NCI-H460 (cell line): ENCODE measurements around the gene C14orf93. TPM values are rescaled to one million over a fixed set of nuclear protein-coding genes. Genes with fewer than 3 reads are reported as not detected.
A peak's percentile ranks its signal among the peaks of the same experiment; 100 is the strongest.

Experiments
- DNase-seq: peaks from one replicate; pipeline ENCODE4 v3.0.0-alpha.2; 2016; ENCODE audit warnings: low read depth; ENCODE audit errors: extremely low read depth
- total RNA-seq: library from RNA; depleted of rRNA; stranded (reverse); fragments of >200 nt; shearing (Covaris generic); gene quantifications from 2 replicates; pipeline ENCODE4 v1.2.3, GENCODE V29; 2014

The C14orf93 gene
- total RNA-seq, 1 experiment from 2014 or later = 15.1 TPM

GRCh38 chr14:23045419-23046357 is 35.7 kb upstream of the C14orf93 start:
- DNase-seq = no peak

GRCh38 chr14:23044840-23045239 is 34.9 kb upstream of the C14orf93 start:
- DNase-seq = no peak

GRCh38 chr14:23043754-23044153 is 33.8 kb upstream of the C14orf93 start:
- no peak for DNase-seq

- DNase-seq = no peak
Observed at GRCh38 chr14:23043145-23043544, 33.2 kb upstream of the C14orf93 start.

GRCh38 chr14:23042162-23042965 is 32.4 kb upstream of the C14orf93 start, which contains the start of gene PSMB11:
Gene PSMB11 (plus strand): TSS chr14:23042212. CDS start chr14:23042226, 14 bp downstream.
- no peak for DNase-seq

GRCh38 chr14:23041729-23042128 is 31.8 kb upstream of the C14orf93 start:
- no peak for DNase-seq

- no peak for DNase-seq
Observed at GRCh38 chr14:23040100-23040499, 30.2 kb upstream of the C14orf93 start.

- DNase-seq = no peak
Observed at GRCh38 chr14:23035303-23036144, 25.6 kb upstream of the C14orf93 start.

- DNase-seq = peak; percentile 95
Observed at GRCh38 chr14:23034498-23035302, 24.8 kb upstream of the C14orf93 start, which contains the start of gene PSMB5. Gene PSMB5 (minus strand): TSS chr14:23034900. CDS start chr14:23034881, 19 bp downstream.

- DNase-seq = no peak
Observed at GRCh38 chr14:23033801-23034497, 24.0 kb upstream of the C14orf93 start.

- DNase-seq = no peak
Observed at GRCh38 chr14:23033251-23033727, 23.3 kb upstream of the C14orf93 start.

- no peak for DNase-seq
Observed at GRCh38 chr14:23030936-23031335, 21.0 kb upstream of the C14orf93 start.

GRCh38 chr14:23028799-23029198 is 18.9 kb upstream of the C14orf93 start:
- no peak for DNase-seq

GRCh38 chr14:23025151-23025814 is 15.3 kb upstream of the C14orf93 start:
- DNase-seq = no peak

- DNase-seq = no peak
Observed at GRCh38 chr14:23024612-23025075, 14.7 kb upstream of the C14orf93 start.

- DNase-seq = no peak
Observed at GRCh38 chr14:23023795-23024152, 13.8 kb upstream of the C14orf93 start.

- DNase-seq = no peak
Observed at GRCh38 chr14:23023022-23023794, 13.3 kb upstream of the C14orf93 start.
